Liver (tissue), 3 donors: ENCODE measurements around the gene LHPP.

Source experiments
- CTCF ChIP-seq: fragments of 150-350 bp; IDR thresholded peaks from 2 replicates; pipeline ENCODE4 v1.5.1; 2017; ENCODE audit warnings: improper control_type of control experiment, low read depth, low read length; ENCODE audit not compliant: missing input control
- HNF4G ChIP-seq: IDR thresholded peaks from 2 replicates; pipeline ENCODE4 v1.6.1; 2016; ENCODE audit warnings: antibody characterized with exemption
- MAX ChIP-seq: IDR thresholded peaks from 2 replicates; pipeline ENCODE4 v1.6.1; 2016; ENCODE audit warnings: antibody characterized with exemption
- RAD21 ChIP-seq, 2 donors: IDR thresholded peaks; 2 replicates each; pipeline ENCODE4 v1.6.1; 2016; ENCODE audit warnings: antibody characterized with exemption in 2 of 2, mild to moderate bottlenecking in 2 of 2
- REST ChIP-seq: IDR thresholded peaks from 2 replicates; pipeline ENCODE4 v1.6.1; 2016; ENCODE audit warnings: antibody characterized with exemption, mild to moderate bottlenecking
- TAF1 ChIP-seq: conservative IDR thresholded peaks from 2 replicates; pipeline ENCODE4 v1.6.1; 2016; ENCODE audit warnings: antibody characterized with exemption, mild to moderate bottlenecking
- YY1 ChIP-seq: IDR thresholded peaks from 2 replicates; pipeline ENCODE4 v1.6.1; 2016; ENCODE audit warnings: antibody characterized with exemption, mild to moderate bottlenecking
- donor health status: healthy.
- donor health status: healthy.

- no peak for TF ChIP-seq CTCF
- no peak for TF ChIP-seq REST
- TF ChIP-seq HNF4G = no peak
- TF ChIP-seq RAD21 (IDR thresholded peaks at IDR 0.05) = no peak
- no peak for TF ChIP-seq TAF1
- no peak for TF ChIP-seq MAX
- TF ChIP-seq YY1 = no peak
Measured at GRCh38 chr10:124616836-124617130, 155.2 kb downstream of the LHPP start.
